Suppressor macrophage (primary cell): ENCODE results near the gene VSIG2.

Experiments used
- DNase-seq, 4 experiments: peaks; one replicate each; pipeline ENCODE4 v3.0.0-alpha.2; 2020 to 2022
- total RNA-seq, 17 experiments: gene quantifications; one replicate each; lab custom pipeline; 2026; ENCODE audit warnings: mixed read lengths in 6 of 17, inconsistent platforms in 3 of 17; lab: John Stamatoyannopoulos, UW

VSIG2 gene
- 0 to 0.66 (median 0) reads per million in 17 experiments for total RNA-seq

GRCh38 chr11:124751741-124752470 lies at the start of gene VSIG2:
TSS of gene VSIG2 (minus strand) at chr11:124752255. CDS start at chr11:124752137, 118 bp downstream.
- no peak for DNase-seq

- peak; percentile 10 to 62 (median 35) for DNase-seq
Observed at GRCh38 chr11:124801014-124801413, 49.0 kb upstream of the VSIG2 start.

GRCh38 chr11:124800226-124800929 lies 48.3 kb upstream of the VSIG2 start, which contains the start of gene MSANTD2:
TSS of gene MSANTD2 (minus strand) at chr11:124800406. CDS start at chr11:124800380, 26 bp downstream.
- peak; percentile 78 to 93 (median 85) for DNase-seq

- DNase-seq, result peak; percentile 35 to 57 (median 41)
Observed at GRCh38 chr11:124799348-124800225, 47.5 kb upstream of the VSIG2 start.

GRCh38 chr11:124798991-124799347 lies 46.9 kb upstream of the VSIG2 start:
- no peak for DNase-seq

- DNase-seq, result peak in 2 of 4 experiments; percentile 5 to 9
Observed at GRCh38 chr11:124796312-124796711, 44.3 kb upstream of the VSIG2 start.

GRCh38 chr11:124793466-124794278 lies 41.6 kb upstream of the VSIG2 start:
- DNase-seq, result peak; percentile 59 to 79 (median 68)

GRCh38 chr11:124791626-124792341 lies 39.7 kb upstream of the VSIG2 start:
- DNase-seq, result peak in 2 of 4 experiments; percentile 8 to 9

- no peak for DNase-seq
Observed at GRCh38 chr11:124788521-124788920, 36.5 kb upstream of the VSIG2 start.

GRCh38 chr11:124784051-124784450 lies 32.0 kb upstream of the VSIG2 start:
- DNase-seq, result no peak

GRCh38 chr11:124783002-124783401 lies 30.9 kb upstream of the VSIG2 start:
- DNase-seq, result no peak

- no peak for DNase-seq
Observed at GRCh38 chr11:124779568-124779967, 27.5 kb upstream of the VSIG2 start.

- DNase-seq, result no peak
Observed at GRCh38 chr11:124778281-124778680, 26.2 kb upstream of the VSIG2 start.

- no peak for DNase-seq
Observed at GRCh38 chr11:124776865-124777645, 25.0 kb upstream of the VSIG2 start.

GRCh38 chr11:124770959-124771358 lies 18.9 kb upstream of the VSIG2 start:
- peak; percentile 34 to 68 (median 51) for DNase-seq

GRCh38 chr11:124769806-124770774 lies 18.0 kb upstream of the VSIG2 start:
- DNase-seq, result no peak

GRCh38 chr11:124768914-124769313 lies 16.9 kb upstream of the VSIG2 start:
- no peak for DNase-seq

GRCh38 chr11:124766156-124766555 lies 14.1 kb upstream of the VSIG2 start:
- no peak for DNase-seq
